ENCODE measurements around the gene ST6GAL1. TPM values are rescaled to one million over a fixed set of nuclear protein-coding genes. Genes with fewer than 3 reads are reported as not detected.

The ST6GAL1 gene
- total and polyA plus RNA-seq, 12 donors = 7.2 to 95.0 (median 55.4) TPM

- Histone ChIP-seq H3K4me3 (no peak overlapping the region), H3K9me3 (replicated peaks in 1 of 3) (no peaks in the 10 kb centered on the region), H3K27me3 (no peaks in the 10 kb centered on the region), H3K36me3 (replicated peaks in 1 of 2) (no peaks in the 10 kb centered on the region), H3K4me1 (replicated peaks in 1 of 2) (peaks cover 5 to 18% of the 10 kb centered on the region in 2 donors), H3K27ac (no peak overlapping the region)
- intact Hi-C loops (cut with DNase I) = no loop called here
- DNase-seq = no peak
- no peak for TF ChIP-seq POLR2A (IDR thresholded peaks at IDR 0.05)
- 81 to 90% (median 85%) methylated on average over 5 of the region's 5 CpGs for WGBS, 4 donors
Observed at GRCh38 chr3:187040516-187041361, 110.4 kb downstream of the ST6GAL1 start.

GRCh38 chr3:187041362-187042307 is 111.3 kb downstream of the ST6GAL1 start:
- no peaks in the 10 kb centered on the region for H3K36me3 ChIP-seq (replicated peaks in 1 of 2)
- no peaks in the 10 kb centered on the region for H3K27me3 ChIP-seq
- H3K4me3 ChIP-seq = no peak overlapping the region
- no peak for DNase-seq
- intact Hi-C loops (cut with DNase I) = no loop called here
- no peaks in the 10 kb centered on the region for H3K9me3 ChIP-seq (replicated peaks in 1 of 3)
- H3K4me1 ChIP-seq (replicated peaks in 1 of 2) = peaks cover 5 to 18% of the 10 kb centered on the region in 2 donors
- 61 to 81% (median 77%) methylated on average over 8 of the region's 8 CpGs for WGBS, 4 donors
- TF ChIP-seq CTCF (IDR thresholded peaks at IDR 0.05) (no peak), POLR2A (IDR thresholded peaks at IDR 0.05) (no peak)
- H3K27ac ChIP-seq = peak overlapping the region in 1 of 5 donors; percentile 33

- Histone ChIP-seq H3K27ac (no peak overlapping the region), H3K4me1 (replicated peaks in 1 of 2) (peaks cover 5 to 18% of the 10 kb centered on the region in 2 donors), H3K36me3 (replicated peaks in 1 of 2) (no peaks in the 10 kb centered on the region), H3K4me3 (no peak overlapping the region), H3K9me3 (replicated peaks in 1 of 3) (no peaks in the 10 kb centered on the region), H3K27me3 (no peaks in the 10 kb centered on the region)
- 72 to 89% (median 80%) methylated on average over 5 of the region's 5 CpGs for WGBS, 4 donors
- no peak for TF ChIP-seq CTCF (IDR thresholded peaks at IDR 0.05)
- TF ChIP-seq POLR2A (IDR thresholded peaks at IDR 0.05) = no peak
- DNase-seq = no peak
- intact Hi-C loops (cut with DNase I) = no loop called here
Observed at GRCh38 chr3:187042346-187042745, 112.0 kb downstream of the ST6GAL1 start.

GRCh38 chr3:187042874-187043458 is 112.6 kb downstream of the ST6GAL1 start:
- Histone ChIP-seq H3K27ac (no peak overlapping the region), H3K4me3 (no peak overlapping the region), H3K36me3 (replicated peaks in 1 of 2) (no peaks in the 10 kb centered on the region), H3K27me3 (no peaks in the 10 kb centered on the region), H3K9me3 (replicated peaks in 1 of 3) (no peaks in the 10 kb centered on the region), H3K4me1 (replicated peaks in 1 of 2) (peaks cover 5 to 18% of the 10 kb centered on the region in 2 donors)
- intact Hi-C loops (cut with DNase I) = no loop called here
- no peak for DNase-seq
- 93 to 97% (median 96%) methylated on average over 6 to 8 of the region's 8 CpGs for WGBS, 4 donors
- TF ChIP-seq POLR2A (IDR thresholded peaks at IDR 0.05) (no peak), CTCF (IDR thresholded peaks at IDR 0.05) (no peak)
